GM21423 (cell line): ENCODE data around the gene OSM.

Source experiments
- ATAC-seq: cut with Tn5 transposase; IDR thresholded peaks from one replicate; pipeline ENCODE4 v1.9.1; 2021; ENCODE audit warnings: mild to moderate bottlenecking, moderate library complexity; ENCODE audit not compliant: unreplicated experiment

Gene OSM

DNA sequence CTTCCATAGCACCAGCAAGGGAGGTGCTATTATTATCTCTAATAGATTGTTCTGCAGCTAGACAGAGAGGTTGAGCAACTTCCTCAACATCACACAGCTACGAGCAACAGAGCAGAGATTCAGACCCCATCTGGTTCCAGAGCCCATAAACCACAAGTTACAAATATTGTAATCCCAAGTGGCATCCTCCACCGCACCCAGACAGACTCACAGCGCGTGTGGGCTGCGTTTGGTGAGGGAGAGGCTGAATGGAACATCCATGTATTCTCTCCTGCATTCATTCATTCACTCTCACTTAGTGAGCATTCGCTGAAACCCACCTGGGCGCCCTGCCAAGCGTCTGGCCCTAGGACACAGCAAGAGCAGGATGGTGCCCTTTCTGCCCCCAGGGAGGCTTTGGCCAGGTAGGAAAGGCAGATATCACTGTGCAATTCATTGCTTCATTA is 53.6 kb downstream of the OSM start:
- ATAC-seq, result no peak
